ENCODE results near the gene GALK1. TPM values are rescaled to one million over a fixed set of nuclear protein-coding genes. Genes with fewer than 3 reads are reported as not detected.

Gene GALK1
- total RNA-seq, 1 experiment from 2014 or later: 23.9 TPM

Other genes starting within 250 kb of the GALK1 start
- not detected in 2 replicates for gene CASKIN2, start 249.7 kb downstream of the GALK1 start, total RNA-seq (2014; rRNA removed; shearing (Covaris generic); ENCODE audit: low replicate concordance)
- 25.5 and 42.8 TPM in 2 replicates for gene TSEN54, start 248.7 kb downstream of the GALK1 start, total RNA-seq (2014; rRNA removed; shearing (Covaris generic); ENCODE audit: low replicate concordance)
- 6.1 and 7.6 TPM in 2 replicates for gene LLGL2, start 239.5 kb downstream of the GALK1 start, total RNA-seq (2014; rRNA removed; shearing (Covaris generic); ENCODE audit: low replicate concordance)
- gene MYO15B, start 177.4 kb downstream of the GALK1 start, total RNA-seq (2014; rRNA removed; shearing (Covaris generic); ENCODE audit: low replicate concordance): 3.8 and 8.0 TPM in 2 replicates
- gene SMIM5, start 131.8 kb downstream of the GALK1 start, total RNA-seq (2014; rRNA removed; shearing (Covaris generic); ENCODE audit: low replicate concordance): not detected in 2 replicates
- 29.4 and 68.7 TPM in 2 replicates for gene RECQL5, start 98.0 kb downstream of the GALK1 start, total RNA-seq (2014; rRNA removed; shearing (Covaris generic); ENCODE audit: low replicate concordance)
- 26.5 and 49.2 TPM in 2 replicates for gene SAP30BP, start 97.9 kb downstream of the GALK1 start, total RNA-seq (2014; rRNA removed; shearing (Covaris generic); ENCODE audit: low replicate concordance)
- gene ITGB4, start 43.7 kb downstream of the GALK1 start, total RNA-seq (2014; rRNA removed; shearing (Covaris generic); ENCODE audit: low replicate concordance): 0.11 and 0.19 TPM in 2 replicates
- 22.9 and 49.0 TPM in 2 replicates for gene UNK, start 19.6 kb upstream of the GALK1 start, total RNA-seq (2014; rRNA removed; shearing (Covaris generic); ENCODE audit: low replicate concordance)
- 30.9 and 52.5 TPM in 2 replicates for gene UNC13D, start 79.2 kb upstream of the GALK1 start, total RNA-seq (2014; rRNA removed; shearing (Covaris generic); ENCODE audit: low replicate concordance)
- gene WBP2, start 90.1 kb upstream of the GALK1 start, total RNA-seq (2014; rRNA removed; shearing (Covaris generic); ENCODE audit: low replicate concordance): 27.9 and 42.7 TPM in 2 replicates
- gene TRIM47, start 113.4 kb upstream of the GALK1 start, total RNA-seq (2014; rRNA removed; shearing (Covaris generic); ENCODE audit: low replicate concordance): 7.9 and 16.4 TPM in 2 replicates
- 18.4 and 39.5 TPM in 2 replicates for gene TRIM65, start 131.8 kb upstream of the GALK1 start, total RNA-seq (2014; rRNA removed; shearing (Covaris generic); ENCODE audit: low replicate concordance)
- 33.5 and 42.7 TPM in 2 replicates for gene MRPL38, start 139.7 kb upstream of the GALK1 start, total RNA-seq (2014; rRNA removed; shearing (Covaris generic); ENCODE audit: low replicate concordance)
- 13.5 and 37.0 TPM in 2 replicates for gene FBF1, start 175.8 kb upstream of the GALK1 start, total RNA-seq (2014; rRNA removed; shearing (Covaris generic); ENCODE audit: low replicate concordance)
- 18.2 and 22.5 TPM in 2 replicates for gene ACOX1, start 214.0 kb upstream of the GALK1 start, total RNA-seq (2014; rRNA removed; shearing (Covaris generic); ENCODE audit: low replicate concordance)
- gene TEN1, start 214.0 kb upstream of the GALK1 start, total RNA-seq (2014; rRNA removed; shearing (Covaris generic); ENCODE audit: low replicate concordance): 5.7 and 23.0 TPM in 2 replicates
- 4.7 and 5.1 TPM in 2 replicates for gene CDK3, start 235.7 kb upstream of the GALK1 start, total RNA-seq (2014; rRNA removed; shearing (Covaris generic); ENCODE audit: low replicate concordance)

All from Karpas-422 (cell line).